ENCODE measurements around the gene FILIP1L.

FILIP1L gene

GRCh38 chr3:99883138-99883461, 231.2 kb downstream of the FILIP1L start:
- DNase-seq (ENCODE audit: low spot score) (no peak), ATAC-seq (ENCODE audit: low read depth) (no peak)
- H3K9me3 ChIP-seq (ENCODE audit: severe bottlenecking), result no peaks in the 10 kb centered on the region
- H3K27me3 ChIP-seq (ENCODE audit: insufficient read depth, poor library complexity, severe bottlenecking), result no peaks in the 10 kb centered on the region
- H3K36me3 ChIP-seq (ENCODE audit: low read depth), result no peaks in the 10 kb centered on the region
- no peak overlapping the region for H3K27ac ChIP-seq (ENCODE audit: poor library complexity, severe bottlenecking)
- TF ChIP-seq CTCF (IDR thresholded peaks at IDR 0.05; ENCODE audit: poor library complexity, severe bottlenecking), result no peak
- no peak overlapping the region for H3K4me3 ChIP-seq (ENCODE audit: severe bottlenecking)
- H3K4me1 ChIP-seq (ENCODE audit: insufficient read depth, poor library complexity, severe bottlenecking), result peaks cover 1% of the 10 kb centered on the region

GRCh38 chr3:99882436-99883137, 231.7 kb downstream of the FILIP1L start:
- no peaks in the 10 kb centered on the region for H3K36me3 ChIP-seq (ENCODE audit: low read depth)
- TF ChIP-seq CTCF (IDR thresholded peaks at IDR 0.05; ENCODE audit: poor library complexity, severe bottlenecking), result no peak
- H3K27ac ChIP-seq (ENCODE audit: poor library complexity, severe bottlenecking), result no peak overlapping the region
- peaks cover 6% of the 10 kb centered on the region for H3K4me1 ChIP-seq (ENCODE audit: insufficient read depth, poor library complexity, severe bottlenecking)
- DNase-seq (ENCODE audit: low spot score) (no peak), ATAC-seq (ENCODE audit: low read depth) (no peak)
- H3K27me3 ChIP-seq (ENCODE audit: insufficient read depth, poor library complexity, severe bottlenecking), result no peaks in the 10 kb centered on the region
- no peak overlapping the region for H3K4me3 ChIP-seq (ENCODE audit: severe bottlenecking)
- H3K9me3 ChIP-seq (ENCODE audit: severe bottlenecking), result no peaks in the 10 kb centered on the region

- no peaks in the 10 kb centered on the region for H3K9me3 ChIP-seq (ENCODE audit: severe bottlenecking)
- no peak for ATAC-seq (ENCODE audit: low read depth)
- no peak for DNase-seq (ENCODE audit: low spot score)
- TF ChIP-seq CTCF (IDR thresholded peaks at IDR 0.05; ENCODE audit: poor library complexity, severe bottlenecking), result no peak
- no peak overlapping the region for H3K27ac ChIP-seq (ENCODE audit: poor library complexity, severe bottlenecking)
- H3K36me3 ChIP-seq (ENCODE audit: low read depth), result no peaks in the 10 kb centered on the region
- no peaks in the 10 kb centered on the region for H3K27me3 ChIP-seq (ENCODE audit: insufficient read depth, poor library complexity, severe bottlenecking)
- H3K4me1 ChIP-seq (ENCODE audit: insufficient read depth, poor library complexity, severe bottlenecking), result peaks cover 14% of the 10 kb centered on the region
- no peak overlapping the region for H3K4me3 ChIP-seq (ENCODE audit: severe bottlenecking)
These were observed 233.2 kb downstream of the FILIP1L start for GRCh38 chr3:99881121-99881524.

- no peaks in the 10 kb centered on the region for H3K36me3 ChIP-seq (ENCODE audit: low read depth)
- ATAC-seq (ENCODE audit: low read depth), result no peak
- no peak overlapping the region for H3K27ac ChIP-seq (ENCODE audit: poor library complexity, severe bottlenecking)
- no peak for DNase-seq (ENCODE audit: low spot score)
- peaks cover 24% of the 10 kb centered on the region for H3K4me1 ChIP-seq (ENCODE audit: insufficient read depth, poor library complexity, severe bottlenecking)
- H3K27me3 ChIP-seq (ENCODE audit: insufficient read depth, poor library complexity, severe bottlenecking), result no peaks in the 10 kb centered on the region
- no peaks in the 10 kb centered on the region for H3K9me3 ChIP-seq (ENCODE audit: severe bottlenecking)
- TF ChIP-seq CTCF (IDR thresholded peaks at IDR 0.05; ENCODE audit: poor library complexity, severe bottlenecking), result no peak
- no peak overlapping the region for H3K4me3 ChIP-seq (ENCODE audit: severe bottlenecking)
These were observed 235.0 kb downstream of the FILIP1L start for GRCh38 chr3:99879275-99879674.

- Histone ChIP-seq H3K36me3 (ENCODE audit: low read depth) (no peaks in the 10 kb centered on the region), H3K27me3 (ENCODE audit: insufficient read depth, poor library complexity, severe bottlenecking) (no peaks in the 10 kb centered on the region), H3K9me3 (ENCODE audit: severe bottlenecking) (no peaks in the 10 kb centered on the region), H3K4me3 (ENCODE audit: severe bottlenecking) (no peak overlapping the region), H3K27ac (ENCODE audit: poor library complexity, severe bottlenecking) (no peak overlapping the region), H3K4me1 (ENCODE audit: insufficient read depth, poor library complexity, severe bottlenecking) (peaks cover 34% of the 10 kb centered on the region)
- no peak for TF ChIP-seq CTCF (IDR thresholded peaks at IDR 0.05; ENCODE audit: poor library complexity, severe bottlenecking)
- ATAC-seq (ENCODE audit: low read depth) (peak; percentile 70), DNase-seq (ENCODE audit: low spot score) (no peak)
These were observed 236.3 kb downstream of the FILIP1L start for GRCh38 chr3:99878005-99878404.
